ENCODE data around the gene B3GALT6.

DNA sequence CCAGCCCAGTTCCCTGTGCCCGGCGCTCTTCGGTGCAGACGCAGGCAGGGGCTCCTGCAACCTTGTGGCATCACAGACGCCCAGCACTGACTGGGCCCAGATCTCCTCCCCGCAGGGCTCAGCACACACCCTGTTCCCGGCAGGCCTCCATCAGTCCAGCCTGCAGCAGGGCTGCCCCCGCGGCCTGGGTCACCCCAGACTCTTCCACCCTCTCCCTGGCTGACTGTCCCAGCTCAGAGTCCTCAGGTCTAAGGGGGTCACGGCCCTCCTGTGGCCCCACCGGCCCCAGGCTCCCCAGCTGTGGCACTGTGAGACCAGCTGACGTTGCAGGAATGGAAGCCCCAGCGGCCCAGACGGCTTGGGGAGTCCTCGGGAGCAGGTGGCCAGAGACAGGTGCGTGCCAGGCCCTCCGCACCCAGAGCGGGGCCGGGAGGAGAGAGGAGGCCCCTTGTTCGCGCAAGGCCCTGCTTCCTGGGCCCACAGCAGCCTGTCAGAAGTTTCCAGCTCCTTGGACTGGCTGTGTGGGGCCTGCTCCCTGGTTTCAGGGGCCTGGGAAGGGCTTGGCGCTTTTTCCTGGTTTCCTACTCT lies 4.2 kb downstream of the B3GALT6 start:
- TF ChIP-seq, protein P1, sequence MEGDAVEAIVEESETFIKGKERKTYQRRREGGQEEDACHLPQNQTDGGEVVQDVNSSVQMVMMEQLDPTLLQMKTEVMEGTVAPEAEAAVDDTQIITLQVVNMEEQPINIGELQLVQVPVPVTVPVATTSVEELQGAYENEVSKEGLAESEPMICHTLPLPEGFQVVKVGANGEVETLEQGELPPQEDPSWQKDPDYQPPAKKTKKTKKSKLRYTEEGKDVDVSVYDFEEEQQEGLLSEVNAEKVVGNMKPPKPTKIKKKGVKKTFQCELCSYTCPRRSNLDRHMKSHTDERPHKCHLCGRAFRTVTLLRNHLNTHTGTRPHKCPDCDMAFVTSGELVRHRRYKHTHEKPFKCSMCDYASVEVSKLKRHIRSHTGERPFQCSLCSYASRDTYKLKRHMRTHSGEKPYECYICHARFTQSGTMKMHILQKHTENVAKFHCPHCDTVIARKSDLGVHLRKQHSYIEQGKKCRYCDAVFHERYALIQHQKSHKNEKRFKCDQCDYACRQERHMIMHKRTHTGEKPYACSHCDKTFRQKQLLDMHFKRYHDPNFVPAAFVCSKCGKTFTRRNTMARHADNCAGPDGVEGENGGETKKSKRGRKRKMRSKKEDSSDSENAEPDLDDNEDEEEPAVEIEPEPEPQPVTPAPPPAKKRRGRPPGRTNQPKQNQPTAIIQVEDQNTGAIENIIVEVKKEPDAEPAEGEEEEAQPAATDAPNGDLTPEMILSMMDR (IDR thresholded peaks at IDR 0.05; ENCODE audit: poor library complexity) = no peak
- TF ChIP-seq EZH2phosphoT487 (IDR thresholded peaks at IDR 0.05; ENCODE audit: low read depth, severe bottlenecking, unreplicated experiment) (no peak), EZH2 (IDR thresholded peaks at IDR 0.05; ENCODE audit: borderline replicate concordance) (no peak)

Measured in hepatocyte (in vitro differentiated cells).